ENCODE results near the gene ELANE.
"Not testable (repeated sequence)": the region's sequence is repeated elsewhere in the genome, so short reads cannot be mapped to it uniquely, and the experiment has no call there.

ELANE gene

GRCh38 chr19:879711-880438, 27.8 kb downstream of the ELANE start:
- DNase-seq (ENCODE audit: low read depth): no peak

GRCh38 chr19:881385-882071, 29.4 kb downstream of the ELANE start:
- DNase-seq (ENCODE audit: low read depth): no peak

DNA sequence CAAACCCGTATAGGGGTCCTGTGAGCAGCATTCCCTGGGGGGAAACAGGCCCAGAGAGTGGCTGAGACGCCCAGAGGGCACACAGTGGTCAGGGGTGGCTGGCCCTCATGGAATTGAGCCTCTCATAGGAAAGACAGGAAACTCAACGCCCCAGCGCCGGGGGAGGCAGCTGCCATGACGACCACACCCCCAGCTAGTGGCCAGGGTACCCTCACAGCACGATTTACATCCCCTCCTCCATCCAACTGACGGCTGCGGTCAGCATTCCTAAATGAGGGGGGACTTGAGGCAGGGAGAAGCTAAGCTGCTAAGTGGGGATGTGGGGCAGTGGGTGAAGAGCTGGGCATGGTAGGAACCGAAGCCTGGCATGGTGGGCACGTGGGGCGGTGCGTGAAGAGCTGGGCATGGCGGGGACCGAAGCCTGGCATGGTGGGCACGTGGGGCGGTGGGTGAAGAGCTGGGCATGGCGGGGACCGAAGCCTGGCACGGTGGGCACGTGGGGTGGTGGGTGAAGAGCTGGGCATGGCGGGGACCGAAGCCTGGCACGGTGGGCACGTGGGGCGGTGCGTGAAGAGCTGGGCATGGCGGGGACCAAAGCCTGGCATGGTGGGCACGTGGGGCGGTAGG, 30.9 kb downstream of the ELANE start:
- no peak for DNase-seq (ENCODE audit: low read depth)

- DNase-seq (ENCODE audit: low read depth): no peak
Measured at GRCh38 chr19:883661-884211, 31.6 kb downstream of the ELANE start.

DNA sequence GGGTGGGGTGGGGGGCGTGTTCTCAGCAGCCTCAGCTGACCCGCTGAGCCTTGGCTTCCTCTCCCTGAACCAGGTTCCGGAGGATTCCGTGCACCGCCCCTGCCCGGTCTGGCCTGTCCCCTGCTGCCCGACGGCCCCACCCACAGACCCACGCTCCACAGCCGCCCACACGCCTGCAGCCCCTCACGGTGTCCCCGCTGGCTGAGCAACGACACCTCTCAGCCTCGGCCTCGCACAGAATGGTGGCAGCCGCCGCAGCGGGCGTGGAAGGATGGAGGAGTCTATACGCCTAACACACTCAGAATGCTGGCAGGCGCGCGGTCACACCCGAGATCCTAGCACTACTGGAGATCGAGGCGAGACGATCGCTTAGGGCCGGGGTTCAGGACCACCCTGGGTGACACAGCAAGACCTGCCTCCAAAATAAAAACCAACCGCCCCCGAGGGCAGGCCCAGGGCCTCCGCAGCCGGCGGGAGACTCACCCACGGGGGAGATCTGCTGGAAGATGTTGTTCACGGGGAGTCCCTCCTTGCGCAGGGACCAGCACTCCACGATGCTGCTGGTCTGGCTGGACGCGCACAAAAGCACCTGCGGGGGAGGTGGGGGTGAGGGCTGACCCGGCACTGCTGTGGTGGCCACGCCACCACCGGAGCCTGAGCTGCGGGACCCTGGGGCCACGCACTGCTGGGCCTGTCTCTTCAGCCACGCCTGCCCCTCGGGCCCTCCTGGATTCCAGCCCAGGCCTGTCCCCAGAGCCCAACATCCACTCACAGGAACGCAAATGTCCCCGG, 32.5 kb downstream of the ELANE start:
- DNase-seq (ENCODE audit: low read depth): no peak

DNA sequence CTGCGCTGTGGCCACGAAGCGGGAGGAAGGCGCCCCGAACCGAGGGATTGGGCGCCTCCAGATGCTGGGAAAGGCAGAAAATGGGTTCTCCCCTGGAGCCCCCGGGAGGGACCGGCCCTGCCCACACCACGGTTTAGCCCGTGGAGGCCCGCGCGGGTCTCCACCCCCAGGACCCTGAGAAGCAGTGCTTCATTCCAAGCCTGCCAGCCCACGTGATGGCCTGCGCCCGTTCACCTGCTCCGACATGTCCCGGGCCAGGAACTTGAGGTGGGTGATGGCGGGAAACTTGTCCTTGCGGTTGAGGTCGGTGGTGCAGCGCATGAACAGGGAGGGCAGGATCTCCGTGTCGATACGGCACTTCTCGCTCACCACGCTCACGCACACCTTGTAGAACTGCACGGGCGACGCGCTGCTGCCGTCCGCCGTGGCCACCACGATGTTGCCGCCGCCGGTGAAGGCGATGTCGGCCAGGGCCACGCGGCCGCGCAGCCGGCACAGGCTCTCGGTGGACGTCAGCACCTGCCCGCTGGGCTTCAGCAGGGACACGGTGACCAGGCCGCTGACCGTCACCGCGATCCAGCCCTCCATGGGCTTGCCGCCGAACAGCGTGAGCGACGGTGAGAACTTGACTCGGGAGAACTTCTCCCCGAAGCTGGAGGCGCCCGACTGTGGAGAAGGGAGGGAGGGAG, 33.6 kb downstream of the ELANE start:
- DNase-seq (ENCODE audit: low read depth): no peak

DNA sequence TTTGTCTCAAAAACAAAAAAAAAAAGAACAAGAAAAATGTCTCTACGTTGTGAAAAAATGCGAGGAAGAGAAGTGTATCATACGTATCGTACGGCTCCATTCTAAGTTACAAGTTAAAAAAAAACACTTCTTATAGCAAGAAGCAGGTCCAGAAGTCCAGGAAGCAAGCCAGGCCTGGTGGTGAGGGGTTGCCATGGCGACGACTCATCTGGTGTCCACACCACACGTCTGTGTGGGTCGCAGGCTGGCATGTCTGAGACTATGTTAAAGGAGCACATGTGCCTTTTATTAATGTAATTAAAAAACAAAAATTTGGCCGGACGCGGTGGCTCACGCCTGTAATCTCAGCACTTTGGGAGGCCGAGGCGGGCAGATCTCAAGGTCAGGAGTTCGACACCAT, 35.0 kb downstream of the ELANE start:
- DNase-seq (ENCODE audit: low read depth): no peak

- no peak for DNase-seq (ENCODE audit: low read depth)
Measured at GRCh38 chr19:887599-887998, 35.5 kb downstream of the ELANE start.

GRCh38 chr19:888581-889385, 36.7 kb downstream of the ELANE start:
- no peak for DNase-seq (ENCODE audit: low read depth)

DNA sequence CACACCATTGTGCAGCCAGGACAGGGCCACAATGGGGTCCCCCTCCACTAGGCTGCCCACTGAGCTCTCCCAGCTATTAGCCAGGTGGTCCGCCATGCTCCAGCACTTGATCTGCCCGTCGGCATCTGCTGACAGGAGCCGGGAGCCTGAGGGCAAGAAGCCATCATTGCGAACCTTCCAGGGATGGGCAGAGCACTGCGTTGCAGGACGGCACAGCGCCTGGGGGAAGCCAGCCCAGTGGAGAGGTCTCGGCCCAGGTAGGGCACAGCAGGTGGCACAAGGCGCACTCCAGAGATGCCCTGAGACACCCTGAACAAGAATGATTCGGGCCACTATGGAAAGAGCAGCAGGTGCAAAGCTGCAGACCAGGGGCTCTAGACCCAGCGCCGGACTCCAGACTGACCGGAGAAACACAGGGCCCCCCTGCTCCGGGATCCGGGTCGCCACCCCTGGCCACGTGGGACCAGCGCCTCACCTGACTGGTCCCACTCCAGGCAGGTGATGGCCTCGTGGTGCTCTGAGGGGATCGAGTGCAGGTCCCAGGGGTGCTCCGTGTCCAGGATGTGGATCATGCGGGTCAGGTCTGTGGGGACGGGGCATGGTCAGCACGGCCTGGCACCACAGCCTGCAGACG, 37.7 kb downstream of the ELANE start:
- no peak for DNase-seq (ENCODE audit: low read depth)

GRCh38 chr19:890831-891230, 38.7 kb downstream of the ELANE start:
- no peak for DNase-seq (ENCODE audit: low read depth)

GRCh38 chr19:891421-892200, 39.5 kb downstream of the ELANE start:
- not testable (repeated sequence) for DNase-seq (ENCODE audit: low read depth)

DNA sequence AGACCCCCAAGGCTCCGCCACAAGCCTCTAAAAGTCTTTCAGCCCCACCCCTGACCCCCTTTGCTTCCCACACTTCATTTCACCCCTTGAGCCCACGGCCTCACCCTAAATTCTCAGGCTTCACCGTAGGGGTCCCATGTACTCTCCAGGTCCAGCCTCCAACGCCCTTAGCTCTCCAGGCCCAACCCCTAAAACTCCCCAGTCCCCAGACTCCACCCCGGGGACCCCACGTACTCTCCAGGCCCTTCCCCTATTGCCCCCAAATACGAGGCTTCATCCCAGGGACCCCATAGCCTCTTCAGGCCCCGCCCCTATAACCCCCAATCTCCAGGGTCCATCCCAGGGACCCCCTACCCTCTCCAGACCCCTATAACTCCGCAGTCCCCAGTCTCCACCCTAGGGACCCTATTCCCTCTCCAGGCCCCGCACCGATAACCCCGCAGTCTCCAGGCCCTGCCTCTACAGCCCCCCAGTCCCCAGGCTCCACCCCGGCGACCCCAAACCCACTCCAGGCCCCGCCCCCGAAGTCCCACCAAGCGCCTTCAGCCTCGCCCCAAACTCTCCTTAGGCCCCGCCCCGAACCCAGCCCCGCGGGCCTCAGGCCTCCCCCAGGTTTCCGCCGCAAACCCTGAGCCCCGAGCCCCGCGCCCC, 40.3 kb downstream of the ELANE start:
- no peak for DNase-seq (ENCODE audit: low read depth)

DNA sequence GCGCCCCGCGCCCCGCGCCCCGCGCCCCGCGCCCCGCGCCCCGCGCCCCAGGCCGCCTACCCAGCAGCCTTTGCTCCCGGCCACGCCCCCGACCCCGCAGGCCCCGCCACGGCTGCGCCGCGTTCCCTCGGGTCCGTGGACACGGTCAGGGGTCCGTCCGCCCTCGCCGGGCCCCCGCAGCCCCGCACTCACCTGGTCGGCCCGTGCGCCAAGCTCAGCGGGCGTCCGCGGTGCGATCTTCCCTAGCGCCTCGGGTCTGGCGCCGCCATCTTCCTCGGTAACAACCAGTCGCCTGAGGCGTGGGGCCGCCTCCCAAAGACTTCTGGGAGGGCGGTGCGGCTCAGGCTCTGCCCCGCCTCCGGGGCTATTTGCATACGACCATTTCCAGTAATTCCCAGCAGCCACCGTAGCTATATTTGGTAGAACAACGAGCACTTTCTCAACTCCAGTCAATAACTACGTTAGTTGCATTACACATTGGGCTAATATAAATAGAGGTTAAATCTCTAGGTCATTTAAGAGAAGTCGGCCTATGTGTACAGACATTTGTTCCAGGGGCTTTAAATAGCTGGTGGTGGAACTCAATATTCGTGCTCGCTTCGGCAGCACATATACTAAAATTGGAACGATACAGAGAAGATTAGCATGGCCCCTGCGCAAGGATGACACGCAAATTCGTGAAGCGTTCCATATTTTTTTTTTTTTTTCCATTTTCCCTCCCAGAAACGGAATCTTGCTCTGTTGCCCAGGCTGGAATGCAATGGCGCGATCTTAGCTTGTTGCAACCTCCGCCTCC, 41.0 kb downstream of the ELANE start, which contains the start of the genes MED16 and RNU6-9:
MED16 (minus strand) TSS at position 294 of the 796 bp plus-strand sequence. CDS start 2,056 bp downstream, outside the sequence.
RNU6-9 (plus strand) TSS at position 591 of the 796 bp plus-strand sequence.
- peak; percentile 78 for DNase-seq (ENCODE audit: low read depth)

DNA sequence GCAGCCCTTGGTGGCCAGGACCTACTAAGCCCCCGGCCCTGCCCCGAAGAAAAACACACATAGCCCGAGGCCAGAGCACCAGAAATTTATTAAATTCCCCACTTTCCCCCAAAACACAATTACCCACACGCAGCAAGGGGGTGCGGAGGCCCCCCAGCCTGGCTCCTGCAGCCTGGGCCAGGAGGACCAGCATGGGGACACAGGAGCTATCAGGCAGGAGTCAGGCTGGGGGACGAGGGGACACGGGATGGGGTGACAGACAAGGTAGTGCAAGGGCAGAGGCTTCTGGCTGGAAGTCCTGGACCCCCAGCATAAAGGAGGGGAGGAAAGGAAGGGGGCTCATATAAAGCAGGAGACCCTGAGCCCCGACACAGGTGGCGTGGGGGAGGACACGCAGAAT, 44.3 kb downstream of the ELANE start:
- DNase-seq (ENCODE audit: low read depth): no peak

- DNase-seq (ENCODE audit: low read depth): no peak
Measured at GRCh38 chr19:896999-897398, 44.9 kb downstream of the ELANE start.

- no peak for DNase-seq (ENCODE audit: low read depth)
Measured at GRCh38 chr19:897442-898039, 45.4 kb downstream of the ELANE start.

Measured in stimulated activated CD8-positive, alpha-beta memory T cell treated with anti-CD3 and anti-CD28 coated beads, Interleukin-12 subunit alpha, Interleukin-12 subunit beta, amount 100 ng/mL, for 4 hours (primary cell).